Breast epithelium (tissue), 3 donors: ENCODE results near the gene ENO3.

Source experiments
- POLR2A ChIP-seq: fragments of 450-650 bp; IDR thresholded peaks from one replicate; pipeline ENCODE4 v1.6.1; 2016; ENCODE audit warnings: antibody characterized with exemption, mild to moderate bottlenecking, moderate library complexity
- POLR2AphosphoS5 ChIP-seq, 3 donors: sonication (generic); formaldehyde crosslinking; IDR thresholded peaks; one replicate each; pipeline ENCODE4 v1.6.1; 2017; ENCODE audit warnings: antibody characterized with exemption in 3 of 3
- TF ChIP-seq, protein P1 (sequence below), 3 donors: fragments of 450-650 bp; IDR thresholded peaks; one replicate each; pipeline ENCODE4 v1.5.1; 2016 to 2017; ENCODE audit warnings: antibody characterized with exemption in 3 of 3, mild to moderate bottlenecking in 3 of 3, moderate library complexity in 3 of 3

DNA sequence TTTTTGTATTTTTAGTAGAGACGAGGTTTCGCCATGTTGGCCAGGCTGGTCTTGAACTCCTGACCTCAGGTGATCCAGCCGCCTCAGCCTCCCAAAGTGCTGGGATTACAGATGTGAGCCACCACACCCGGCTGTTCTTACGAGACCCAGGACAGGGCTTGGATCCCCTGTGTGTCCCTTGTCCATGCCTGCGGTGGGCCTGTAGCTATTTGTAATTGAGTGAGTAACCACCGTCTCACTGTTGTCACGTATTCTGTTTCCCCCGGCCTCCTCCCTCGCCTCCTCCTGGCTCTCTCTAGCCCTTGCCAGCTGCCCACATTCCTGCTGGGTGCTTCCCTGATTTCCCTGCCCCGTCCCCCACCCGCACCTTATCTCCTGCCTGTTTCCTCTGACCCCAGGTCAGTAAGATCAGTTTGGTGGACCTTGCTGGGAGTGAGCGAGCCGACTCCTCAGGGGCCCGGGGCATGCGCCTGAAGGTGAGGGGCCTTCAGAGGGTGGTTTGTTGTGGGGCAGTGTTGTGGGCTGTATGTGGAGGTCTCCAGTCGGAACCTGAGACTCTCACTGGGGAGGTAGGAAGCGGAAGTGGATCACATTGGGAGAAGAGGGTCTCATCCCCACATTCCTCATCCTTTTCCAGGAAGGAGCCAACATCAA is 52.4 kb downstream of the ENO3 start:
- TF ChIP-seq, protein P1, sequence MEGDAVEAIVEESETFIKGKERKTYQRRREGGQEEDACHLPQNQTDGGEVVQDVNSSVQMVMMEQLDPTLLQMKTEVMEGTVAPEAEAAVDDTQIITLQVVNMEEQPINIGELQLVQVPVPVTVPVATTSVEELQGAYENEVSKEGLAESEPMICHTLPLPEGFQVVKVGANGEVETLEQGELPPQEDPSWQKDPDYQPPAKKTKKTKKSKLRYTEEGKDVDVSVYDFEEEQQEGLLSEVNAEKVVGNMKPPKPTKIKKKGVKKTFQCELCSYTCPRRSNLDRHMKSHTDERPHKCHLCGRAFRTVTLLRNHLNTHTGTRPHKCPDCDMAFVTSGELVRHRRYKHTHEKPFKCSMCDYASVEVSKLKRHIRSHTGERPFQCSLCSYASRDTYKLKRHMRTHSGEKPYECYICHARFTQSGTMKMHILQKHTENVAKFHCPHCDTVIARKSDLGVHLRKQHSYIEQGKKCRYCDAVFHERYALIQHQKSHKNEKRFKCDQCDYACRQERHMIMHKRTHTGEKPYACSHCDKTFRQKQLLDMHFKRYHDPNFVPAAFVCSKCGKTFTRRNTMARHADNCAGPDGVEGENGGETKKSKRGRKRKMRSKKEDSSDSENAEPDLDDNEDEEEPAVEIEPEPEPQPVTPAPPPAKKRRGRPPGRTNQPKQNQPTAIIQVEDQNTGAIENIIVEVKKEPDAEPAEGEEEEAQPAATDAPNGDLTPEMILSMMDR (IDR thresholded peaks at IDR 0.05) = no peak
- TF ChIP-seq POLR2A (no peak), POLR2AphosphoS5 (IDR thresholded peaks at IDR 0.05) (no peak)
